GM21619 (cell line): ENCODE data around the gene ARNT2.

Source experiments
- ATAC-seq: cut with Tn5 transposase; IDR thresholded peaks from one replicate; pipeline ENCODE4 v1.9.1; 2021; ENCODE audit not compliant: unreplicated experiment

The ARNT2 gene

DNA sequence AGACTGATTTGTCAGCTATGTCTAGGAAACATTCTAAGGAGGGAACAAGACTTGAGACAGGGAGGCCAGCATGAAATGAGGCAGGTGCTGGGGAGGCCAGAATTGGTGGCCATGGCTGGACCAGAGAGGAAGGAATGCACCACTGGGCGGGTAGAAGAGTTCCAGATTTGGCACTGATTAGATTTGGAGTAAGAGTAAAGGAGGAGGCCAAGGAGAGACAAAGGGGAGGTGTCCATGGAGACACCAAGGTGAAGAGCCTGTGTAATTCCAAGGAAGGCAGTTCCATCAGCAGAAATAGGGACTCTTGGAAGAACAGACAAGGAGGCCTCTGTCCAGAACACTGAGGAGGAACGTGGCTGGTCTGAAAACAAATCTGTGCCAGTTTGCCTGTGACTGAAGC lies 1.8 kb downstream of the ARNT2 start:
- no peak for ATAC-seq

GRCh38 chr15:80411788-80412288 lies 7.7 kb downstream of the ARNT2 start:
- no peak for ATAC-seq

GRCh38 chr15:80414546-80415357 lies 10.6 kb downstream of the ARNT2 start:
- no peak for ATAC-seq

GRCh38 chr15:80415358-80415670 lies 11.1 kb downstream of the ARNT2 start:
- no peak for ATAC-seq

DNA sequence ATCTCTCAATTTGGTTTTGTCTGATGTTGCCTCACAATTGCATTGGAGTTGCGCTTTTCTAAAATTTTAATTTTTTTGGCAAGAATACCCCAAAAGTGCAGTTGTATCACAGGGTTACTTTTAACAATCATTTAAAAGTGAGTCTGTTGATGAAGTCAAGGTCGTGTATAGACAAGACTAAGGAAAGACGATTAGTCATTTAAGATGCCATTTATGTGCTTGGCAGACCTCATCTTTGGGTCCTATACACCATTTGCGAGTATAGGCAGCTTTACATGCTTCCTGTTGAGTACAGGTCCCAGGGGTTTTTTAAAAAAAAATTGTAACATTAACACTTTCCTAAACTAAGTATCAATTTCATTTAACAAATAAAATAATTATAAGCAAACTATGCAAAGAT lies 12.5 kb downstream of the ARNT2 start:
- ATAC-seq, result no peak

GRCh38 chr15:80418892-80419537 lies 14.8 kb downstream of the ARNT2 start:
- ATAC-seq, result no peak

DNA sequence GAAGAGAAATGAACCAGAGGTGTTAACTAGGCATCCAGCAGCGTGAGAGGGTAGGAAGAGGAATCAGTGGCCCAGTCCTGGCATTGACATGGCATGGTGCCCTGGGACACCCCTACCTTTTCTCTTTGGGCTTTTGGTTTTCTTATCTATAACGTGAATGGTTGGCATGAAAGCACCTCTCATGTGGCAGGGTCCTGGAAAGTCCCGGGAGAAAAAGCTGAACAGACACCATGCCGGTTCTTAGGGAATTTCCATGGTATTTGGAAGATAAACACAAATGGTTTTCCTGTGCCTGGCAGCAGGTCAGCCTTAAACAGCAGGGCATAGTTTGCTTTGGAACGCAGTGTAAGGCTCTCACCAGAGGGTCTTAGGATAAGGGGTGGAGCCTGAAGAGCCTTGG lies 15.4 kb downstream of the ARNT2 start:
- ATAC-seq, result no peak

- no peak for ATAC-seq
Observed at GRCh38 chr15:80420658-80421057, 16.5 kb downstream of the ARNT2 start.

- no peak for ATAC-seq
Observed at GRCh38 chr15:80423215-80423614, 19.0 kb downstream of the ARNT2 start.

GRCh38 chr15:80424381-80424780 lies 20.2 kb downstream of the ARNT2 start:
- ATAC-seq, result no peak

GRCh38 chr15:80426316-80426715 lies 22.1 kb downstream of the ARNT2 start:
- ATAC-seq, result no peak

DNA sequence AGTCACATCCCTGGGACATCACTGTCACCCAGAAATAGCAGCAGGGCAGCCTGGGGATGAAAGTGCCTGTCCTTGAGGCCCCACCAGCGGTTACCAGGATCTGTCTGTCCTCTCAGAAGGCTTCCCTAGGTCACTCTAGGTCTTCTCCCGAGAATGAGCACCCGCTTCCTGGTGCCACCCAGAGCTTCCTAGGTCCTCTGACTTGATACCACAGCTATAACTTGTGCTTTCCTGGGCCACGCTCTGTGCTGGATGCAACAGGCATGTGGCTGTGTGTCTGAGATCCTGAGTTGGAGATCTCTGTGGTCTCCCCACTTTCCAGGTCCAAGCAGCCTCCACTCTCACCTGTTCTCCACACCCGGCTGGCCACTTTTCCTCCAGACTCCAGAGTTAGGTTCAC lies 25.8 kb downstream of the ARNT2 start:
- no peak for ATAC-seq

- ATAC-seq, result no peak
Observed at GRCh38 chr15:80431635-80432344, 27.6 kb downstream of the ARNT2 start.

GRCh38 chr15:80432345-80432702 lies 28.1 kb downstream of the ARNT2 start:
- ATAC-seq, result no peak

DNA sequence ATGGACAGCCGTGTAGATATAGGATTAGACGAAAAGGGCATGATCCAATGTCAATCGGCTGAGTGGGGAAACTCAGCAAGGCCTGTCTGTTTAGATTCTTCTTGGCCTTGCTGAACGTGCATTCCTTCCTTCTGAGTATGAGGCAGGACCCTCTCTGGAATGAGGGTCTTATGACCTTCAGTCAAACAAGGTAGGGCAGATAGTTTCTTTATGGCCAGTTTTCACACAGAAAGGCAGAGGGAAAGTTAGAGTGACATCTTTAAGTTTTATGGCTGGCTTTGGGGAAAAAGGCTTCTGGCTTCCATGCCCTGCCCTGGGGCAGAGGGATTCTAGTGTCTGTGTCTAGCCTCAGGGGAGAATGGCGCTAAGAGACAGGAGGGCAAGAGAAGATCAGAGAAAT lies 29.7 kb downstream of the ARNT2 start:
- no peak for ATAC-seq

DNA sequence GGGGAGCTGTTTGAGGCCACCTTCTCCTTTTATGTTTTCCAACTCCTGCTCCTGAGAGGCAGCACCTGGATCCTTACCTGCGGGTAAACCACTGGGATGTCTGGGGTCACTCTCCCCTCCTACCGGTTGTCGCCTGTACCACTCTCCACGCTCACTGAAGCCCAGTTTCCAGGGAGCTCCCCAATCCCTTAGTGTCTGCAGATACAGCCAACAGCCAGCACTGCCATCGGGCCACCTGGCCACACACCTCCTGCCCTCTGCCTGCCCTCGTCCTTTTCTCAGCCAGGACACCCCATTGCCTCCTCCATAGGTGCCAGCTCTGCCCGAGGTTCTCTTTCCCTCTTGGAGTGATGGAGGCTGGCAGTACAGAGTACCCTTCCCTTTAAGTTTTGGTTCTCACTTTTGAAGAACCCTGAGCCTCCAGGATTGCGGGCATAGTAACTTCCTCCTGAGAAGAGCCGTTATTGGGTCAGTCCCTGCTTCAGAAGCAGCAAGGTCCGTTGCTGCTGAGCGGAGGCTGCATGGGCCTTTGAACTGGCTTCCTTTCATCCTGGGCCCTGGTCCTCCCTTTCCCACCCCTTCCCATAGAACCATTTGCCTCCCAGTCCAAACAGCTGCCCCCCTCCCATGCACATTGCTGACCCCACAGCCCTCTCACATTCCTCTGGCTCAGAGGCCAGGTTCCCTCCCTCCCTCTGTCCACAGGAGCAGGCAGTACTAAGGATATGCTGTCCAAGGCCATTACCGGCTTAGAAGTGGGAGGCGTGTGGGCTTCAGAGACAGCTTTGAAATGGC lies 30.9 kb downstream of the ARNT2 start:
- ATAC-seq, result no peak

- no peak for ATAC-seq
Observed at GRCh38 chr15:80436511-80437307, 32.5 kb downstream of the ARNT2 start.

- no peak for ATAC-seq
Observed at GRCh38 chr15:80437334-80437891, 33.2 kb downstream of the ARNT2 start.

DNA sequence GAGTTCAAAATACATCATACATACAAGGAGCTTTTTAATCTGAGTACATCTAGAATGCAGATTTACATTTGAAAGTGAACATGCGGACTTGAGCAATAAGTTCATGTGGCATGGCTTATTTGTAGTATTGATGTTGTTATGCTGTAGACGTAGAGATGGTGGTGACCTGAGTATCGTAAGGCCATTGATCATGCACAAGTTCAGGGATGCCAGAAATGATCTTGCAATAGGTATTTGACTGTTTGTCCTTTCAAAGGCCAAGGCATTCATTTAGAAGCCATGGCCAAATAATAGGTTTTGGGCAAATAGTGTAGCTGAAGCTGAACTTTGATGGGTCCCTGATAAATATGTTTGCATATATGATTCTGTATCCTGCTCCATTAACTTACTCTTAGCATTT lies 35.0 kb downstream of the ARNT2 start:
- ATAC-seq, result no peak

- no peak for ATAC-seq
Observed at GRCh38 chr15:80440024-80440423, 35.8 kb downstream of the ARNT2 start.
